ENCODE results near the gene ARHGEF16. TPM values are rescaled to one million over a fixed set of nuclear protein-coding genes. Genes with fewer than 3 reads are reported as not detected.

Gene ARHGEF16
- polyA plus RNA-seq, 1 experiment: 0.04 TPM

- Histone ChIP-seq H3K4me3 (ENCODE audit: low read depth, low read length) (peak overlapping the region; percentile 53), H3K27me3 (ENCODE audit: control insufficient read depth, insufficient read depth, low read length) (no peaks in the 10 kb centered on the region), H3K36me3 (ENCODE audit: control insufficient read depth, insufficient read depth, low read length) (peaks cover 6% of the 10 kb centered on the region; the same call in 1 of the 2 replicates)
- ChIA-PET POLR2A (interaction anchor here (1.0 kb wide), 1 partner anchor 13 kb away, joined by 4 read pairs; no protein-coding TSS in a partner anchor), CTCF (interaction anchor here (1.1 to 2.8 kb wide), 11 partner anchors 9 to 92 kb away, joined by 3 to 20 read pairs (median 6); no protein-coding TSS in a partner anchor)
- TF ChIP-seq CTCF (IDR thresholded peaks at IDR 0.05; ENCODE audit: insufficient read depth, low read depth, low read length): peak; percentile 29; the same call in 1 of the 2 replicates
- no peak for DNase-seq (ENCODE audit: low read depth)
Measured at GRCh38 chr1:3530086-3530925, 75.8 kb downstream of the ARHGEF16 start.

Other genes with a start within 250 kb of the ARHGEF16 start
- gene MEGF6, start 156.8 kb downstream of the ARHGEF16 start, polyA plus RNA-seq (2011; rRNA removed): 31.8 and 77.4 TPM in 2 replicates
- 45.8 and 52.1 TPM in 2 replicates for gene TPRG1L, start 170.3 kb downstream of the ARHGEF16 start, polyA plus RNA-seq (2011; rRNA removed)
- gene WRAP73, start 195.4 kb downstream of the ARHGEF16 start, polyA plus RNA-seq (2011; rRNA removed): 17.2 and 27.6 TPM in 2 replicates
- not detected in 2 replicates for gene TP73, start 197.9 kb downstream of the ARHGEF16 start, polyA plus RNA-seq (2011; rRNA removed)

Measured in BJ (cell line).